GM12873 (cell line): ENCODE measurements around the gene TBXAS1.

Experiments
- CTCF ChIP-seq: IDR thresholded peaks from 2 replicates; pipeline ENCODE4 v1.5.1; 2012; ENCODE audit warnings: low read depth, mild to moderate bottlenecking, moderate library complexity, low read length, control low read depth; ENCODE audit not compliant: insufficient read depth; ENCODE audit errors: missing control alignments

The TBXAS1 gene

GRCh38 chr7:140057143-140057535 lies 228.1 kb downstream of the TBXAS1 start:
- TF ChIP-seq CTCF: no peak

DNA sequence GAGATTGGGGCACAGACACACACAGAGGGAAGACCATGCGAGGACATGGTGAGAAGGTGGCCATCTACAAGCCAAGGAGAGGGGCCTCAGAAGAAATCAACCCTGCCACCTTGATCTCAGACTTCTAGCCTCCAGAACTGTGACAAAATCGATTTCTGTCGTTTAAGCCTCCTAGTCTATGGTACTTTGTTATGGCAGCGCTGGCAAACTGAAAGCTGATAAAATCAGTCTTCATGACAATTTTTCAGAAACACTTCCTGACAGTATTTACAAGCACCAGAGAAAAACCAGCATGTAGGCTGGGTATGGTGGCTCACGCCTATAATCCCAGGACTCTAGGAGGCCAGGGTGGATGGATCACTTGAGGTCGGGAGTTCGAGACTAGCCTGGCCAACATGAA lies 229.5 kb downstream of the TBXAS1 start:
- no peak for TF ChIP-seq CTCF

GRCh38 chr7:140059273-140060242 lies 230.5 kb downstream of the TBXAS1 start:
- TF ChIP-seq CTCF: no peak

GRCh38 chr7:140060243-140060630 lies 231.2 kb downstream of the TBXAS1 start:
- TF ChIP-seq CTCF: no peak

DNA sequence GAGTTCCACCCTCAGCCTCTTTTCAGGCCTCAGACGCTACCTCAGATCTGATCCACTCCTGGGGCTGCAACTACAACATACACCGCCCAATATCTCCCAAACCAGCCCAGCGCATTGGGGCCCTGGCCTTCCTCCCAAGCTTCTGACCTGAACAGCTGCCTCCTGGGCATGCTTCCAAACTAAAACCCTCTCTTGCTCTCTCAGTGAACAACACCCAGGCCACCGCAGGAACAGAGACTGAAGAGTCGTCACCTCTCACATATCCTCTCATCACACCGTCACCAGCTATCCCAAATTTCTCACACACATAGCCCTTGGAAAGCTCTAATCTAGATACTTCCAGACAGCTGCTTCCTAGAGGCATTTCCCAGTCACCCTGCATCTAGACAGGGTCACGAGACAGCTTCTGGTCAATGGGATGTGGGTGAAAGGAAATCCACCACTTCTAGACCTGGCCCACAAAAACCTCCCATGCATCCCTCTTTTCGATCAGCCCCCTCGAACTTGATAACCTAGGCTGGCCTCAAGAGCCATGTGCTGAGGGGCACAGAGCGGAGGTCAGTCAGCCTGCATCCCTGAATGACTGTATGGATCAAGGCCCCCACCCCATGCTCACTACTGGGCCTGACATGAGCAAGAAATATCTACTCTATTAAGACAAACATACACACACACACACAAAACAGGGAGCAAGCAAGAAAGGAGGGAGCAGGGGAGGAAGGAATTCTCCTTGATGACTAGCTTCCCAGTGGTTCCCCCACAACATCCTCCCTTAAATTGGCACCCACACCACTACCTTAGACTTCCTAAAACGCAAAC lies 231.9 kb downstream of the TBXAS1 start:
- TF ChIP-seq CTCF: no peak

DNA sequence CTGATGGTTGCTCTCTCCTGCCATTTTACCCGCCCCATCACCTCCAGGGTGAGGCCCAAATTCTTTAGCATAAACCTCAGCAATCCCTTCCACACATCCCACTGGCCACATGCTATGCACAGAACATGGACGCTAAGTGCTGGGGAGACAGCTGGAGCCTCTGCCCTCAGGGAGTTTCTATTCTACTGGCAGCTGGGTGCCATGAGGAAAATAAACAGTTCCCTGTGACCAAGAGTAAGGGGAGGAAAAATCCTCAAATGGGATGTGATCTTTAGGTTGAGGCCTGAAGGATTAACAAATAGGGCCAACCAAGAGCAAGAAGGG lies 232.5 kb downstream of the TBXAS1 start:
- TF ChIP-seq CTCF: no peak

GRCh38 chr7:140062118-140062527 lies 233.1 kb downstream of the TBXAS1 start:
- no peak for TF ChIP-seq CTCF
